Skin of body (tissue), 2 donors: ENCODE results near the gene SRPK2. TPM values are rescaled to one million over a fixed set of nuclear protein-coding genes. Genes with fewer than 3 reads are reported as not detected.
"Not testable (repeated sequence)": the region's sequence is repeated elsewhere in the genome, so short reads cannot be mapped to it uniquely, and the experiment has no call there.

Experiments used
- DNase-seq: peaks from one replicate; lab custom pipeline; 2025; lab: John Stamatoyannopoulos, UW
- total RNA-seq: library from RNA; depleted of rRNA; stranded (reverse); fragments of >200 nt; gene quantifications from one replicate; pipeline ENCODE4 v1.2.3, GENCODE V29; 2014

Gene SRPK2
- 71.1 TPM for total RNA-seq

GRCh38 chr7:105388356-105389087 is at the start of gene SRPK2:
SRPK2 (minus strand) TSS chr7:105388921.
- no peak for DNase-seq

DNA sequence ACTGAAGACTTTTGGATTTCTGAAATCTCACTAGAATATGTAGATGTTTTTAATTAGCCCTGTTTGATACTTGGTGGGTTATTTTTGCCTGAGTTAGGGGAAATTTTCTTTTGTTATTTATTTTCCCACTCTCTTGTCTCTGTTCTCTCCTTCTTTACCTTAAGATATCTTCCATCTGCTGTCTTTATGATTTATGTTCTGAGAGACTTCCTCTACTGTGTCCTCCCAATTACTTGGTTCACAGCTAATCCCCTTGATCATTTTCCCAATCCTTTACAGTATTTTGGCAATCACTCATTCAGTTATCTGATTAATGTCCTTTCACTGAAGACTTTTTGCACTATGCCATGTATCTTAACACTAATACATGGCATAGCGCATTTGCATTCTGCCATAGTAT is 49.5 kb upstream of the SRPK2 start:
- DNase-seq, result peak; percentile 7

DNA sequence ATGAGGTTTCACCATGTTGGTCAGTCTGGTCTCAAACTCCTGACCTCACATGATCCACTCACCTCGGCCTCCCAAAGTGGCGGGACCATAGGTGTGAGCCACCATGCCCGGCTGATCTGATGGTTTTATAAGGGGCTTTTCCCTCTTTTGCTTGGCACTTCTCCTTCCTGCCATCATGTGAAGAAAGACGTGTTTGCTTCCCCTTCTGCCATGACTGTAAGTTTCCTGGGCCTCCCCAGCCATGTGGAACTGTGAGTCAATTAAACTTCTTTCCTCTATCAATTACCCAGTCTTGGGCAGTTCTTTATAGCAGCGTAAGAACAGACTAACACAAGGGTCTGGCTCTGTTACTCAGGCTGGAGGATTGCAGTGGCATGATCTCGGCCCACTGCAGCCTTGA is 48.6 kb upstream of the SRPK2 start:
- DNase-seq, result not testable (repeated sequence)

- peak; percentile 92 for DNase-seq
These were observed 41.3 kb upstream of the SRPK2 start for GRCh38 chr7:105429746-105430612.

GRCh38 chr7:105426606-105427146 is 38.0 kb upstream of the SRPK2 start:
- DNase-seq, result no peak

DNA sequence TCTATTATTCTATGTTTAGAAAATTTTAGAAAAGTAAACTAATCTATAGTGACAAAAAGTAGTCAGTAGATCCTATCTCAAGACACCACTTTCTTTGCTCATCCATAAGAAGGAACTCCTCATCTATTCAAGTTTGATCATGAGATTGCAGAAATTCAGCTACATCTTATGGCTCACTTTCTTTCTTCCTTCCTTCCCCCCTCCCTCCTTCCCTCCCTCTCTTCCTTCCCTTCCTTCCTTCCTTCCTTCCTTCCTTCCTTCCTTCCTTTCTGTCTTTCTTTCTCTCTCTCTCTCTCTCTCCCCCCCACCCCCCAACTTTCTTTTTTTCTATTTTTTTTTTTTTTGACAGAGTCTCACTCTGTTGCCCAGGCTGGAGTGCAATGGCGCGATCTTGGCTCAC is 35.3 kb upstream of the SRPK2 start:
- no peak for DNase-seq

- DNase-seq, result no peak
These were observed 25.2 kb upstream of the SRPK2 start for GRCh38 chr7:105413887-105414437.

DNA sequence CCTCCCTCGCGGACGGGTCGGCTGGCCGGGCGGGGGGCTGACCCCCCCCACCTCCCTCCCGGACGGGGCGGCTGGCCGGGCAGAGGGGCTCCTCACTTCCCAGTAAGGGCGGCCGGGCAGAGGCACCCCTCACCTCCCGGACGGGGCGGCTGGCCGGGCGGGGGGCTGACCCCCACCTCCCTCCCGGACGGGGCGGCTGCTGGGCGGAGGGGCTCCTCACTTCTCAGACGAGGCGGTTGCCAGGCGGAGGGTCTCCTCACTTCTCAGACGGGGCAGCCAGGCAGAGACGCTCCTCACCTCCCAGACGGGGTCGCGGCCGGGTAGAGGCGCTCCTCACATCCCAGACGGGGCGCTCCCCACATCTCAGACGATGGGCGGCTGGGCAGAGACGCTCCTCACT is 22.1 kb upstream of the SRPK2 start:
- not testable (repeated sequence) for DNase-seq

DNA sequence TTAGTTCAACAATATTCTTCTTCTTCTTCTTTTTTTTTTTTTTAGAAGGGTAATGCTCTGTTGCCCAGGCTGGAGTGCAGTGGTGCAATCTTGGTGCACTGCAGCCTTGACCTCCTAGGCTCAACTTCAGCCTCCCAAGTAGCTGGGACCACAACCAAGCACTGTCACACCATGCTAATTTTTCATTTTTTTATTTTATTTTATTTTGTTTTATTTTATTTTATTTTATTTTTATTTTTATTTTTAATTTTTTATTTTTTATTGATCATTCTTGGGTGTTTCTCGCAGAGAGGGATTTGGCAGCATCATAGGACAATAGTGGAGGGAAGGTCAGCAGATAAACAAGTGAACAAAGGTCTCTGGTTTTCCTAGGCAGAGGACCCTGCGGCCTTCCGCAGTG is 21.1 kb upstream of the SRPK2 start:
- DNase-seq, result not testable (repeated sequence)

DNA sequence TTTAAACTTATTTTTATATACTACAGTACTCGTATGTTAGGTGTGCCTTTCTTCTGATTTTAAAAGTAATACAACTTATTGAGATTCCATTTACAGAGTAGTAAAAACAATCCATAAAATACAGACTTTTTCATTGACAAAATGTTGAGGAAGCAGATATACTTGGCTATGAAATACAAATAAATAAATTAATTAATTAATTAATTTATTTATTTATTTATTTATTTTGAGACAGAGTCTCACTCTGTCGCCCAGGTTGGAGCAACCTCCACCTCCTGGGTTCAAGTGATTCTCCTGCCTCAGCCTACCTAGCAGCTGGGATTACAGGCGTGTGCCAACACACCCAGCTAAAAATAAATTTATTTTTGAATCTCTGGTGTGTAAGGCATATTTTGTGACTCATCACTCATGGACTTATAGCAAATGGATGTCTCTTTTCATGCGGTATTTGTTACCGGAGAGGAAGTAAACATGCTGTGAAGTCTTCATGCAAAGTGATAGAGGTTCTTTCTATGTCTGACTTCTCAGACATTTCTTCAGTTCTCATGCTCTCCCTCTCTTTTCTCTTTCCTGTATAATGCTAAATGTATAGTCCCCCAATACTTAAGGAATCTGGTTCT is 20.2 kb upstream of the SRPK2 start:
- DNase-seq, result no peak

DNA sequence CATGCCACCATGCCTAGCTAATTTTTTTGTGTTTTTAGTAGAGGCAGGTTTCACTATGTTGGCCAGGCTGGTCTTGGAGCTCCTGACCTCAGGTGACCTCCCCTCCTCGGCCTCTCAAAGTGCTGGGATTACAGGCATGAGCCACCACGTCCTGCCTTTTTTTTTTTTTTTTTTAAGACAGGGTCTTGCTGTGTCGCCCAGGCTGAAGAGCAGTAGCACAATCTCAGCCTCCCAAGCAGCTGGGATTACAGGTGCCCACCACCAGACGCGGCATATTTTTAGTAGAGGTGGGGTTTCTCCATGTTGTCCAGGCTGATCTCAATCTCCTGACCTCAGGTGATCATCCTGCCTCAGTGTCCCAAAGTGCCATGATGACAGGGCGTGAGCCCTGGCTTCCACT is 14.4 kb upstream of the SRPK2 start:
- no peak for DNase-seq

GRCh38 chr7:105402221-105403095 is 13.7 kb upstream of the SRPK2 start:
- DNase-seq, result no peak

DNA sequence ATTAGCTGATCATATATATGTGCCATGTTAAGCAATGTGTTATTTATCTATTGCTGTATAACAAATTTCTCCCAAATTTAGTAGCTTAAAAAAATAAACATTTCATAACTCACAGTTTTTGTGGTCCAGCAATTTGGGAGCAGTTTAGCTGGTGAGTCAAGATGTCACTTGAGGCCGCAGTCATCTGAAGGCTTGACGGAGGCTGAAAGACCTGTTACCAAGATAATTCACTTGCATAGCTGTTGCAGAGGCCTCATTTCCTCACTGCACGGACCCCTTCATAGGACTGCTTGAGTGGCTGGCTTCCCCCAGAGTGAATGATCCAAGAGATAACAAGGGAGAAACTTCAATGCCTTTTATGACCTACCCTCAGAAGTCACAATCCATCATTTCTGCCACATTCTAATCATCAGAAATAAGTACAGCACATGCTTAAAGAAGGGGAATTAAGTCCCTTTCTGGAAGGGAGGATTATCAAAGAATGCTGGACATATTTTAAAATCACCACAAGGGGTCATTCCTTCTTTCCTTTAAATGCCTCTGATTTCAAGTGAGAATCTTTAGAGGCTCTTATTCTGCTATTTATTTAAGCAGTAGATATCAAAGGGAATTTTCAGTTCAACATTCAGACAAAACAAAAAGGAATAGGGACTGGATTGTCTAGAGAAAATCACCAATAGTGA is 10.5 kb upstream of the SRPK2 start:
- DNase-seq, result no peak

DNA sequence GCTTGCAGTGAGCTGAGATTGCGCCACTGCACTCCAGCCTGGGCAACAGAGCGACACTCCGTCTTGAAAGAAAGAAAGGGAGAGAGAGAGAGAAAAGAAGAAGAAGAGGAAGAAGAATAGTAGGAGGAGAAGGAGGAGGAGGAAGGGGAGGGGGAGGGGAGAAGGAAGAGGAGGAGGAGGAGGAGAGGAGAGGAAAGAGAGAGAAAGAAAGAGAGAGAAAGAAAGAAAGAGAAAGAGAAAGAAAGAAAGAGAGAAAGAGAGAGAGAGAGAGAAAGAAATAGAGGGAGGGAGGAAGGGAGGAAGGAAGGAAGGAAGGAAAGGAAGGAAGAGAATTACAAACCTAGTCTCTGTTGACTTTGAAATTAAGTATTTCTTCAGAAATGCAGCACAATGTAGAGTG is 7.8 kb upstream of the SRPK2 start:
- DNase-seq, result no peak

GRCh38 chr7:105391429-105391828 is 2.7 kb upstream of the SRPK2 start:
- no peak for DNase-seq

GRCh38 chr7:105389889-105390288 is 1.2 kb upstream of the SRPK2 start:
- no peak for DNase-seq

- no peak for DNase-seq
These were observed 448 bp upstream of the SRPK2 start for GRCh38 chr7:105389088-105389650.

- no peak for DNase-seq
These were observed 989 bp downstream of the SRPK2 start for GRCh38 chr7:105387508-105388355.

DNA sequence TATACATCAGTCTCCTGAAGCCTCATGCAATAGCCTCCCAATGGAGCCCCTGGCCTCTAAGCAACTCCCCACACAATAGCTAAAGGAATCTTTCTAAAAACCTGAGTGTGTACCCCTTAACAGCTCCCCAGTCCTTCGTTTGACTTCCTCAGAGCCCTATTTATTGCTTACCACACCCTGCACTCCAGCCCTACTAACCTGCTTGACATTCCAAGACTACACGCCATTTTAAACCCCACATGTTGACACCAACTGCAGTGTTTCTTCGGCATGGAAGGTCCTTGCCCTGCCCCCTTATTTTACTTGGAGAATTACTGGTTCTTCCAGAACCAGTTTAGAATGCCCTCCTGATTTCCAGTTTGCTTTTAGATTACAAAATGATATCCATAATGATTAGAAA is 10.8 kb downstream of the SRPK2 start:
- DNase-seq, result no peak
